ENCODE data around the gene MAGI2. TPM values are rescaled to one million over a fixed set of nuclear protein-coding genes. Genes with fewer than 3 reads are reported as not detected.

Gene MAGI2
- total and polyA plus RNA-seq, 2 of the 13 experiments (the other 11 are each of a cell fraction or from before 2014, with no cell fraction given) = 1.5 to 3.8 TPM

DNA sequence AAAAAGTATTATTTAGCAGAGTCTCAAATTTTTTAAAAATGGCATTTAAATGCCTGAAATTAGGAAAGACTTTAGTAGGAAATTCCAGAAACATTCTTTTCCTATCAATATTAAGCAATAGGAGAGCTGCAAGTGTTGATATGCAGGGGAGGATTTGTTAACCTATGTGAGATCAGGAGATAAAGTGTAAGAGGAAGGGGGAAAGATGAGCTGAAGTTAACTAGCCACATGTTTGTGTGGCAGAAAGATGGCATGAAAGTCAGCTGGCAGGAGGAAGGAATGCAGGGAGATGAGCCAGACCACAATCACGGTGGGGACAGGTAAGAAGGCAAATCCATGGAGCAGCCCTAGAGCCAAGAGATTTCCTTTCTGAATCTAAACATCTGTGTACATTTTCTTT, 303.6 kb downstream of the MAGI2 start:
- H3K4me2 ChIP-seq (ENCODE audit: low read depth, low read length) = no peak overlapping the region
- no peaks in the 10 kb centered on the region for H4K20me1 ChIP-seq (ENCODE audit: insufficient read depth, low read length)
- intact Hi-C loops (cut with micrococcal nuclease; ENCODE audit: unreplicated experiment) = no loop called here
- FAIRE-seq (no peak), DNase-seq (ENCODE audit: low spot score) (no peak), ATAC-seq (no peak)
- H3K4me3 ChIP-seq (replicated peaks in 1 of 3; ENCODE audit: insufficient read depth in 1 of 3, low read depth in 2 of 3, low read length in 3 of 3) = no peak overlapping the region
- no peak overlapping the region for H3K9ac ChIP-seq (ENCODE audit: insufficient read depth, low read depth, low read length)
- no peaks in the 10 kb centered on the region for H3K27me3 ChIP-seq (ENCODE audit: control insufficient read depth in 1 of 2, insufficient read depth in 2 of 2, low read length in 2 of 2)
- no peak for TF ChIP-seq SKI (IDR thresholded peaks at IDR 0.05; ENCODE audit: partially characterized antibody)
- TF ChIP-seq, protein P1, sequence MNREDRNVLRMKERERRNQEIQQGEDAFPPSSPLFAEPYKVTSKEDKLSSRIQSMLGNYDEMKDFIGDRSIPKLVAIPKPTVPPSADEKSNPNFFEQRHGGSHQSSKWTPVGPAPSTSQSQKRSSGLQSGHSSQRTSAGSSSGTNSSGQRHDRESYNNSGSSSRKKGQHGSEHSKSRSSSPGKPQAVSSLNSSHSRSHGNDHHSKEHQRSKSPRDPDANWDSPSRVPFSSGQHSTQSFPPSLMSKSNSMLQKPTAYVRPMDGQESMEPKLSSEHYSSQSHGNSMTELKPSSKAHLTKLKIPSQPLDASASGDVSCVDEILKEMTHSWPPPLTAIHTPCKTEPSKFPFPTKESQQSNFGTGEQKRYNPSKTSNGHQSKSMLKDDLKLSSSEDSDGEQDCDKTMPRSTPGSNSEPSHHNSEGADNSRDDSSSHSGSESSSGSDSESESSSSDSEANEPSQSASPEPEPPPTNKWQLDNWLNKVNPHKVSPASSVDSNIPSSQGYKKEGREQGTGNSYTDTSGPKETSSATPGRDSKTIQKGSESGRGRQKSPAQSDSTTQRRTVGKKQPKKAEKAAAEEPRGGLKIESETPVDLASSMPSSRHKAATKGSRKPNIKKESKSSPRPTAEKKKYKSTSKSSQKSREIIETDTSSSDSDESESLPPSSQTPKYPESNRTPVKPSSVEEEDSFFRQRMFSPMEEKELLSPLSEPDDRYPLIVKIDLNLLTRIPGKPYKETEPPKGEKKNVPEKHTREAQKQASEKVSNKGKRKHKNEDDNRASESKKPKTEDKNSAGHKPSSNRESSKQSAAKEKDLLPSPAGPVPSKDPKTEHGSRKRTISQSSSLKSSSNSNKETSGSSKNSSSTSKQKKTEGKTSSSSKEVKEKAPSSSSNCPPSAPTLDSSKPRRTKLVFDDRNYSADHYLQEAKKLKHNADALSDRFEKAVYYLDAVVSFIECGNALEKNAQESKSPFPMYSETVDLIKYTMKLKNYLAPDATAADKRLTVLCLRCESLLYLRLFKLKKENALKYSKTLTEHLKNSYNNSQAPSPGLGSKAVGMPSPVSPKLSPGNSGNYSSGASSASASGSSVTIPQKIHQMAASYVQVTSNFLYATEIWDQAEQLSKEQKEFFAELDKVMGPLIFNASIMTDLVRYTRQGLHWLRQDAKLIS (CRISPR knock-in tag; IDR thresholded peaks at IDR 0.05) = no peak
- no TSS peak for BruUV-seq (replicated peaks)
- in situ Hi-C loops (cut with HindIII; ENCODE audit: extremely low pct_ligation_motif_present, low pct_unique_long_range_greater_than_20kb) = no loop called here
- no peaks in the 10 kb centered on the region for H3K4me1 ChIP-seq (ENCODE audit: insufficient read depth, low read length)
- H3K27ac ChIP-seq (ENCODE audit: extremely low read length, insufficient read depth, low read length) = no peak overlapping the region
- 73% methylated on average over 1 of the region's 1 CpG for WGBS (ENCODE audit: low lambda C conversion rate)
- H3K9me3 ChIP-seq (ENCODE audit: low read length) = no peaks in the 10 kb centered on the region
- CTCF ChIA-PET (ENCODE audit: low intra/inter-chr PET ratio, low total read pairs) = no interaction called here
- H3K79me2 ChIP-seq (ENCODE audit: insufficient read depth, low read length) = no peaks in the 10 kb centered on the region
- no peak overlapping the region for H2AFZ ChIP-seq (ENCODE audit: low read length)
- POLR2A ChIA-PET = no interaction called here
- H3K36me3 ChIP-seq (replicated peaks in 1 of 2; ENCODE audit: control insufficient read depth in 1 of 2, insufficient read depth in 2 of 2, low read length in 2 of 2) = no peaks in the 10 kb centered on the region

DNA sequence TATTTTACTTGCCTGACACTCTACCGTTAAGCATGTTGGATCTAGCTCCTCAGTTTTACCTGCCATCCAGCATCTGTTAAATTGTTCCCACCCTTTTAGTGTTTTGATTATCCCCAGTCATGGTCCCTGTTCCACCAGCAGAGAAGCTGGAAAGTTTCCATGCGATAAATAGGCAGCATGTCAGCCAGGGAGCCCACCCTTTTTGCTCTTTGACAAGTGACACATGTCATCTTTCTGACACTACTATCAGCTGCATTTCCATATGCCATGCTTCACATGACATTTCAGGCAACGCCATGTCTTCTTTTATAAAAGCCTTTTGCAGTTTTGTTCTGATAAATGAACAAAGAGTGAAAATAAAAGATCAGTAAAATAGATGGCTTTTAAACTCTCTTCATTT, 310.8 kb downstream of the MAGI2 start:
- intact Hi-C loops (cut with micrococcal nuclease; ENCODE audit: unreplicated experiment) (no loop called here), in situ Hi-C loops (cut with HindIII; ENCODE audit: extremely low pct_ligation_motif_present, low pct_unique_long_range_greater_than_20kb) (no loop called here)
- H3K27ac ChIP-seq (ENCODE audit: extremely low read length, insufficient read depth, low read length) = no peak overlapping the region
- WGBS (ENCODE audit: low lambda C conversion rate) = 92% methylated on average over 3 of the region's 3 CpGs
- H3K9ac ChIP-seq (ENCODE audit: insufficient read depth, low read depth, low read length) = no peak overlapping the region
- POLR2A ChIA-PET = no interaction called here
- no peaks in the 10 kb centered on the region for H3K4me1 ChIP-seq (ENCODE audit: insufficient read depth, low read length)
- DNase-seq (ENCODE audit: low spot score) = no peak
- no peak overlapping the region for H3K4me2 ChIP-seq (ENCODE audit: low read depth, low read length)
- BruUV-seq (replicated peaks) = no TSS peak
- no peaks in the 10 kb centered on the region for H3K27me3 ChIP-seq (ENCODE audit: control insufficient read depth in 1 of 2, insufficient read depth in 2 of 2, low read length in 2 of 2)
- H2AFZ ChIP-seq (ENCODE audit: low read length) = no peak overlapping the region
- H3K36me3 ChIP-seq (replicated peaks in 1 of 2; ENCODE audit: control insufficient read depth in 1 of 2, insufficient read depth in 2 of 2, low read length in 2 of 2) = no peaks in the 10 kb centered on the region
- H3K4me3 ChIP-seq (replicated peaks in 1 of 3; ENCODE audit: insufficient read depth in 1 of 3, low read depth in 2 of 3, low read length in 3 of 3) = no peak overlapping the region
- H3K9me3 ChIP-seq (ENCODE audit: low read length) = no peaks in the 10 kb centered on the region
- no peak for FAIRE-seq
- ATAC-seq = no peak
- no peaks in the 10 kb centered on the region for H3K79me2 ChIP-seq (ENCODE audit: insufficient read depth, low read length)
- H4K20me1 ChIP-seq (ENCODE audit: insufficient read depth, low read length) = no peaks in the 10 kb centered on the region
- CTCF ChIA-PET (ENCODE audit: low intra/inter-chr PET ratio, low total read pairs) = no interaction called here
- TF ChIP-seq RORA (CRISPR knock-in tag; IDR thresholded peaks at IDR 0.05) = no peak
- no peak for TF ChIP-seq KDM6A (CRISPR knock-in tag; IDR thresholded peaks at IDR 0.05; ENCODE audit: low read depth)
- TF ChIP-seq PITX1 (CRISPR knock-in tag; IDR thresholded peaks at IDR 0.05) = no peak
- TF ChIP-seq, protein P2, sequence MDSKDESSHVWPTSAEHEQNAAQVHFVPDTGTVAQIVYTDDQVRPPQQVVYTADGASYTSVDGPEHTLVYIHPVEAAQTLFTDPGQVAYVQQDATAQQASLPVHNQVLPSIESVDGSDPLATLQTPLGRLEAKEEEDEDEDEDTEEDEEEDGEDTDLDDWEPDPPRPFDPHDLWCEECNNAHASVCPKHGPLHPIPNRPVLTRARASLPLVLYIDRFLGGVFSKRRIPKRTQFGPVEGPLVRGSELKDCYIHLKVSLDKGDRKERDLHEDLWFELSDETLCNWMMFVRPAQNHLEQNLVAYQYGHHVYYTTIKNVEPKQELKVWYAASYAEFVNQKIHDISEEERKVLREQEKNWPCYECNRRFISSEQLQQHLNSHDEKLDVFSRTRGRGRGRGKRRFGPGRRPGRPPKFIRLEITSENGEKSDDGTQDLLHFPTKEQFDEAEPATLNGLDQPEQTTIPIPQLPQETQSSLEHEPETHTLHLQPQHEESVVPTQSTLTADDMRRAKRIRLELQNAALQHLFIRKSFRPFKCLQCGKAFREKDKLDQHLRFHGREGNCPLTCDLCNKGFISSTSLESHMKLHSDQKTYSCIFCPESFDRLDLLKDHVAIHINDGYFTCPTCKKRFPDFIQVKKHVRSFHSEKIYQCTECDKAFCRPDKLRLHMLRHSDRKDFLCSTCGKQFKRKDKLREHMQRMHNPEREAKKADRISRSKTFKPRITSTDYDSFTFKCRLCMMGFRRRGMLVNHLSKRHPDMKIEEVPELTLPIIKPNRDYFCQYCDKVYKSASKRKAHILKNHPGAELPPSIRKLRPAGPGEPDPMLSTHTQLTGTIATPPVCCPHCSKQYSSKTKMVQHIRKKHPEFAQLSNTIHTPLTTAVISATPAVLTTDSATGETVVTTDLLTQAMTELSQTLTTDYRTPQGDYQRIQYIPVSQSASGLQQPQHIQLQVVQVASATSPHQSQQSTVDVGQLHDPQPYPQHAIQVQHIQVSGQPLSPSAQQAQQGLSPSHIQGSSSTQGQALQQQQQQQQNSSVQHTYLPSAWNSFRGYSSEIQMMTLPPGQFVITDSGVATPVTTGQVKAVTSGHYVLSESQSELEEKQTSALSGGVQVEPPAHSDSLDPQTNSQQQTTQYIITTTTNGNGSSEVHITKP (CRISPR knock-in tag; IDR thresholded peaks at IDR 0.05; ENCODE audit: low read depth) = no peak
- TF ChIP-seq, protein P3, sequence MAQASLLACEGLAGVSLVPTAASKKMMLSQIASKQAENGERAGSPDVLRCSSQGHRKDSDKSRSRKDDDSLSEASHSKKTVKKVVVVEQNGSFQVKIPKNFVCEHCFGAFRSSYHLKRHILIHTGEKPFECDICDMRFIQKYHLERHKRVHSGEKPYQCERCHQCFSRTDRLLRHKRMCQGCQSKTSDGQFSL (CRISPR knock-in tag; IDR thresholded peaks at IDR 0.05) = no peak
- no peak for TF ChIP-seq GLI4 (CRISPR knock-in tag; IDR thresholded peaks at IDR 0.05; ENCODE audit: borderline replicate concordance)
- TF ChIP-seq ZNF282 (IDR thresholded peaks at IDR 0.05; ENCODE audit: partially characterized antibody) = no peak
- TF ChIP-seq, protein P4, sequence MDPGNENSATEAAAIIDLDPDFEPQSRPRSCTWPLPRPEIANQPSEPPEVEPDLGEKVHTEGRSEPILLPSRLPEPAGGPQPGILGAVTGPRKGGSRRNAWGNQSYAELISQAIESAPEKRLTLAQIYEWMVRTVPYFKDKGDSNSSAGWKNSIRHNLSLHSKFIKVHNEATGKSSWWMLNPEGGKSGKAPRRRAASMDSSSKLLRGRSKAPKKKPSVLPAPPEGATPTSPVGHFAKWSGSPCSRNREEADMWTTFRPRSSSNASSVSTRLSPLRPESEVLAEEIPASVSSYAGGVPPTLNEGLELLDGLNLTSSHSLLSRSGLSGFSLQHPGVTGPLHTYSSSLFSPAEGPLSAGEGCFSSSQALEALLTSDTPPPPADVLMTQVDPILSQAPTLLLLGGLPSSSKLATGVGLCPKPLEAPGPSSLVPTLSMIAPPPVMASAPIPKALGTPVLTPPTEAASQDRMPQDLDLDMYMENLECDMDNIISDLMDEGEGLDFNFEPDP (CRISPR knock-in tag; conservative IDR thresholded peaks at IDR 0.05) = no peak
